ENCODE results near the gene RDH11.
"Not testable (repeated sequence)": the region's sequence is repeated elsewhere in the genome, so short reads cannot be mapped to it uniquely, and the experiment has no call there.

The RDH11 gene, protein sequence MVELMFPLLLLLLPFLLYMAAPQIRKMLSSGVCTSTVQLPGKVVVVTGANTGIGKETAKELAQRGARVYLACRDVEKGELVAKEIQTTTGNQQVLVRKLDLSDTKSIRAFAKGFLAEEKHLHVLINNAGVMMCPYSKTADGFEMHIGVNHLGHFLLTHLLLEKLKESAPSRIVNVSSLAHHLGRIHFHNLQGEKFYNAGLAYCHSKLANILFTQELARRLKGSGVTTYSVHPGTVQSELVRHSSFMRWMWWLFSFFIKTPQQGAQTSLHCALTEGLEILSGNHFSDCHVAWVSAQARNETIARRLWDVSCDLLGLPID

DNA sequence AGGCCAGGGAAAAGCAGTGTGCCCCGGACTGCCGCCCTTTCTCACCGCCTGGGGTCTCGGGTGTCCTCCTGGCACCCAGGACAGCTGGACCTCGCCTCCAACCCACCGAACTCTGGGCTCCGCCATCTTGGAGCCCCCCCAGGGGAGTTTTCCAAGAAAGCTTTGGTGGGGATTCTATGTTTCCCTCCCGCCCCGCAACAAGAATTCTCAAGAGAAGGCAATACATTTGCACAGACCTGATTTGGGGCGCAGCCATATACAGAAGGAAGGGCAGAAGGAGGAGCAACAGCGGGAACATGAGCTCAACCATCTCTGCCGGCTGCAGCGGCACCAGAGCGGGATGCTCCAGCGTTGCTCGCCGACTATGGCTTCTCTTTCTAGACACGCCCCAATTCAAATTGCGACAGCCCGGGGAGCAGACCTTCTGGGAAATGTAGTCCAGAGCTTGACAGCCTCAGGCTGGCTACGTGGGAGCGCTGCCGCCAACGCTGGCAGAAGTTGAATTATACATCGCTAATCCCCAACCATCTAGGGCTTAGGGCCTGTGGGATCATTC, at the start of gene RDH11:
RDH11 (minus strand) TSS at position 371 of the 556 bp plus-strand sequence; CDS start at position 310, 61 bp downstream.
- DNase-seq, result peak; percentile 90 to 93

DNA sequence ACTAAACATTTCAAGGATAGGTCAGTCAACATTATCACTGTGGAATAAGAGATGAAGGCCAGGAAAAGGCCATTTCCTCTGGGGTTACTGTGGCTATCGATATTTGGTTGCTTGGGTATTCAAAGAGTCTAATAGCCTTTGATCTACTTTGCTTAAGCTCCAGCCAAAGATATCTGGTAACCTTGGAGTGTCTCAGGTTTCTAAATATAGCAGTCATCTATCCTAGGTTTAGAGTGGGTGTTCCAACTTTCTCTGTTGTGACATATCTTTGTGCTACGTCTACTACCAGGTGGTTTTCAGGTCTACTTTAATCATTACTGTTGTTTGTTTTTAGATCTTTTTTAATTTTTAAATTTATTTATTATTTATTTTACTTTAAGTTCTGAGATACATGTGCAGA, 48.5 kb upstream of the RDH11 start:
- no peak for DNase-seq

DNA sequence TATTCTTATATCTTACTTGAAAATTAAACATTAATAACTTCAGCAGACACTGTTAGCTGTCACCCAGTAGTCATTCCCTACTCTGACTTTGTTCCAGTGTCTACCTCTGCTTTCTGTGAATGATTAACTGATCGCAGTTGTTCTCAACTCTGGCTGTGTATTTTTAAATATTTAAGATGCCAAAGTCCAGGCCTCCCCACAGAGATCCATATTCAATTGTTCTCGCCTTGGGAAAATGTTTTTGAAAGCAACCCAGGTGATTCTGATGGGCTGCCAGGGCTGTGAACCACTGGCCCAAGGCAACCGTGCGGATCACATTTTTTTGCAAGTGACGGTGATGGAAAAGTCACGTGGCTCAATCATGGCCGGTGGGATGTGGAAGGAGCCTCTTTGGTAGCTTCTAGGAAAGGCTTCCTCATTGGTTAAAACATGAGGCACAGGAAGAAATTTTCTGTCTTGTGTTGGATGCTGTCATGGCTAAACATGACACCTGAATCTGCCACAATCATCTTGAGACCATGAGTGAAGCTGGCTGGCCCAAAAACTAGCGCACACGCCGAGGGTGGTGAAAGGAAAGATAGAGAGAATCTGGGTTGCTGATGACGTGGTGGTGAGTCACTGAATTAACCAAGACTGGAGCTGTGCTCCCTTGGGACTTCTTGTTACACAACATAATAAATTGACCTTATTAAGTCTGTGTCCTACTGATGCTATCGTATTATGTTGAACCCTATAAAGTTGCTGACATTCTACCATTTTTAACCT, 43.4 kb upstream of the RDH11 start:
- DNase-seq, result no peak

DNA sequence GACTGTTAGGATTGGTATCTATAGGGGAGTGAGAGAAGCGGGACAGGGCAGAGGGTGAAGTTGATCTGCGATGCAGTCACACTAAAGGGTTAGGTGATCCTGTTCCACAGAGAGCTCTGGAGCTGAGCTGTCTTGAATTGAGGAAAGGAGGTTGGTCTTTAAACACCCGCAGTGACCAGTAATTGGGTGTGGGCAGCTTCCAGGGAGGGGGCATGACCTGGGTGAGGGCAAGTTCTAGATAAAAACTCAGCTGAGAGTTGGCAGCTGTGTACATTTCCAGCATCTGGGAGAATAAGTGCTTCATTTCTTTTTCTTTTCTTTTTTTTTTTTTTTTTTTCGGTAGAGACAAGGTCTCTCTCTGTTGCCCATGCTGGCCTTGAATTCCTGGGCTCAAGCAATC, 41.2 kb upstream of the RDH11 start:
- DNase-seq, result no peak

DNA sequence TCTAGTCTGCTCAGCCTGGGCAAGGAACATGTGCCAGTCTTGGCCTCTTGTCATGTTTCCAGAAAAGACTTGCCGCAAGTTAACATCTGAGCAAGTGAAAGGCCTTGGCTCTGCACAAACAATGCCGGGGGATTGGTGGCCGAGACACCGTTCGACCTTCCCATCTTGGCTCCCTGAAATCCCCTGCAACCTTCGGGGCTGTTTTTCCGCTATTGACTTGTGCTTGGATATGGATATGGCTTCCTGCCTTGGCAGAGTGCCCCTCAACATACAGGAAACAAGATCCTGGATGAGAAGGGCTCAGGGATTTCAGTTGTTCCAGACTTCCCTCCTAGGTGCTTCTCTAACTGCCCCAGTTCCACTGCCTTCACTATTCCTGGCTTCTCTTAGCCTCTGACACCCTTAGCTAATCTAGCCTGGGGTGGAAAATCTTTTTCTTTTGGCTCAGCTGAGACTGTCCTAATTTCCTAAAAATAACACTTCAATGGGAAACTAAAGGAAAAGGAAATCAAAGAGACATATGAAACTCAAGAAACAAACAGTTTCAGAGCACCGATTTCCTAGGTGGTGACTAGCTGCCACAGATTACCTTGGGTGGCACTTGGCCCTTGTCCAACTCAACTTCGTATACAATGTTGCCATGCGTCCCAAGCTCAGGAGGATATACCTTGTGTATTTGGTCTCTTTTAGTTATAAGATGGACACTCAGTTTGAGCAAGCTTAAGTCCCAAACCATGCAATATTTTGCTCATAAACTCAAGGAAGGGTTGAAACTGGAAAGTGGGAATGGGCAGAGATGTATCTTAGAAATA, 40.0 kb upstream of the RDH11 start:
- DNase-seq, result no peak

DNA sequence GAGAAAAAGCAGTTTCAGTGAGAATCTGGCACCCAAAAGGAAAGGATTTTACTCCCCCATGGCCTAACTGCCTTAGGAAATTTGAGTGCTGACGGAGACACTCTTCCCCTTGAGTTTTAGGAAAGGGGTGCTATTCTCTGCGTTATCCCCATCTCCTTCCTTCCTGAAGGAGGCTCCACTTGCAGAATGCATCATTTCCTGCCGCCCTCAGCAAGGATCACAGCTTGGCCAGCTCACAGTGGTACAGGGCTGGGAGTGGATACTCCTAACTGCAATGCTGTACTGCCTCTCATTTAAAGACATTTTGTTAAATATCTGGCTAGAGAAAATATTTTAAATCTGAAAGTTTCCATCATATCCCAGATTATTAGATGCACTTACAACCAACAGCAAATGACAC, 39.1 kb upstream of the RDH11 start:
- DNase-seq, result no peak

DNA sequence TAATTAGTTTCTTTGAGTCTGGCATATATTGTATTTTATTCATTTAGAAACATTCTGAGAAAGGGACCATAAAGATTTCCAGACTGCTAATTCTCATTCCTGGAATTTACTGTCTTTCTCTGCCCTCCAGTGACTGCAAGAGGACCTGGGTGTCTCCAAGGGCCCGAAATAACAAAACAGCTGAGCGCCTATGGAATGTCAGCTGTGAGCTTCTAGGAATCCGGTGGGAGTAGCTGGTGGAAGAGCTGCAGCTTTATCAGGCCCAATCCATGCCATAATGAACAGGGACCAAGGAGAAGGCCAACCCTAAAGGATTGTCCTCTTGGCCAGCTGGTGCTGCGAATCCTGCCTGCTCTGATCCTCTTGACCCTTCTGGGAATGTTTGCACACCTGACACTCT, 38.1 kb upstream of the RDH11 start:
- DNase-seq, result no peak

DNA sequence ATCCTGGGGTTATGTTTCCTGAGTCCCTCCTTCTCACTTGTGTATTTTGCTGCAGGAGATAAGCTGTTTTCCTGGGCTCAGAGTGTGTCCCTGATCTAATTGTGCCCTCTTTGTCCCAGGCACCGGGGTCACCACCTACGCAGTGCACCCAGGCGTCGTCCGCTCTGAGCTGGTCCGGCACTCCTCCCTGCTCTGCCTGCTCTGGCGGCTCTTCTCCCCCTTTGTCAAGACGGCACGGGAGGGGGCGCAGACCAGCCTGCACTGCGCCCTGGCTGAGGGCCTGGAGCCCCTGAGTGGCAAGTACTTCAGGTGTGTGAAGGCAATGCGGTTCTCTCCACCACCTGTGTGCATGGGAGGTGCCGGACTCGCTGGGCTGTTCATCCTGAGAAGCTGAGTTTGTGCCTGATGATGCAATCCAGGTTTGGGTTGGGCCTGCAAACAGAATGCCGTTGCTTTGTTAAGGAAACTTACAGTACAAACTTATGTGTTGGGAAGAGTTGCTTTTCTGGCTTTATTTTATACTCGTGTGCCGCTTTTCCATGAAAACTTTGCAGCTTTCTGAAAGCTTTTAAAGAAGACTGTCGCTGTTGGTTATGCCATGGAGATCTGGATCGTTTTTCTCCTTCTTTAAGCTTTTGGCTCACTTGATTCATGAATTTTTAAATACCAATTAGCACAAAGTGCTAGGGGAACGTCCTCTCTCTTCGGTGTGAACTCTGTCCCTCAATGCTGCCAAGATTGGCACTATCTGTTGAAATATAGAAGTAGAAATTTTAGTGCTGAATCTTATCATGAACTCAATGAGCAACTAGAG, 33.7 kb upstream of the RDH11 start:
- no peak for DNase-seq

DNA sequence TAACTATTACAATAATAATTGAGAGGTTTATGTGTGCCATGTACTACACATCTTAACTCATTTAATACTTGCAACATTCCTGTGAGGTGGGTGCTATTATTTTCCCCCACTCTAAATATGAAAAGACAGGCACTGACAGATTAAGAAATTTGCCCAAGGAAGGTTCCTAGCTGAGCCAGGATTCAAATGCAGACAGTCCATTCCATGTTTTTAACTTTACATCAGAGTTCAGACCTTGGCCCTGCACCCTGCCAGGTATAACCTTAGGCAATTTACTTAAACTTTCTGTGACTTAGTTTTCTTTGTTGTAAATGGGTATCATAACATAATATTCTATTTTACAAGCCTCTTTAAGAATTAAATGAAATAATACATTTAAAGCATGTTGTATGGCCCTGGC, 32.7 kb upstream of the RDH11 start:
- no peak for DNase-seq

DNA sequence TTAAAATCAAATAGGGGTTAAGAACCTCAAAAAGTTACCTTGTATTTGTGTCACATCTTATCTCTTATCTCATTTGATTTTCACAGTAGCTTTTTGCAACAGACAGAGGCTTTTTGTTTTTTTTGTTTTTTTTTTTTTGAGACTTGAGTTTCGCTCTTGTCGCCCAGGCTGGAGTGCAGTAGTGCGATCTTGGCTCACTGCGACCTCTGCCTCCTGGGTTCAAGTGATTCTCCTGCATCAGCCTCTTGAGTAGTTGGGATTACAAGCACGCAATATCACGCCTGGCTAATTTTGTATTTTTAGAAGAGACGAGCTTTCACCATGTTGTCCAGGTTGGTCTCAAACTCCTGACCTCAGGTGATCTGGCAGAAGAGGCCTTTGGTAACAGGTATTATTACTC, 31.8 kb upstream of the RDH11 start:
- DNase-seq, result no peak

DNA sequence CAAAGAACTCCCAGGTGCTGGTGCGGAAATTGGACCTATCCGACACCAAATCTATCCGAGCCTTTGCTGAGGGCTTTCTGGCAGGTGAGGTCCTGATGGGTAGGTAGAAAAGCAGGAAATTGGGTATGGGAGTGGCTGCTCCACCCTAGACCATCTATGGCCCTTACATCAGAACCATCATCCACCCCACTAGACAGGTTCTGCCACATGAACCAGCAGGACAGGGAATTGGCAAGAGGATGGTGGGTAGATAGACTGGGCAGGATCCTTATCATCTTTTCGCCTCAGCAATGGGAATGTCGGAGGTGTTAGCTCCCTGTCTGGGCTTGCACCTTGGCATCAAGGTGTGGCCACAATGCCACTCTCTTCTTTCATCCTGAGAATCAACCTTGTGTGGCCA, 29.6 kb upstream of the RDH11 start:
- no peak for DNase-seq

DNA sequence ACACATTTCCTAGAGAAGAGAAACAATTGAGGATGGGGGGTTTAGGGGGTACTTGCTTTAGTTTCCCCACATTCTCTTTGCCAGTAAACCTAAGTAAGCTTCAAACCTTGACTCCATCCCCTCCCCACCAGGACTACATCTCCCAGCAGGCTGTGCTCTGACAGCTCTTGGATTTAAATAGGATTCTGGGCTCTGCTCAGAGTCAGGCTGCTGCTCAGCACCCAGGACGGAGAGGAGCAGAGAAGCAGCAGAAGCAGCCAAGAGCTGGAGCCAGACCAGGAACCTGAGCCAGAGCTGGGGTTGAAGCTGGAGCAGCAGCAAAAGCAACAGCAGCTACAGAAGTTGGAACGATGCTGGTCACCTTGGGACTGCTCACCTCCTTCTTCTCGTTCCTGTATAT, 26.7 kb upstream of the RDH11 start:
- no peak for DNase-seq

DNA sequence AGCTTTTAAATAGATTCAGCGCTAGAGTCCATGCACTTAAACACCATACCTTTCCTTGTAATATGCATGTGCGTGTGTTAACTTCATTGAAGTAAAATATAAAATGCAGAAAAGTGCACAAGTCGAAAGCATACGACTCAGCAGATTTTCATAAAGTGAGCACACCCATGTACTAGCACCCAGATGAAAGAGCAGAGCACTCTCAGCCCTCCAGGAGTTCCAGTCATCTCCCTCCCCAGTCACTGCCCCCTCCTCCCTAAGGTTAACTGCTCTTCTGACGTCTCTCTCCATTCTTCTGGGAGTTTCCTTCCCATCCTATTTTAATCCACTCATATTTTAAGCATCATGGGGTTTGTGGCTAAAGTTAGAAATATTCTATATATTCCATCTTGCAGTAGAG, 26.3 kb upstream of the RDH11 start:
- DNase-seq, result no peak

DNA sequence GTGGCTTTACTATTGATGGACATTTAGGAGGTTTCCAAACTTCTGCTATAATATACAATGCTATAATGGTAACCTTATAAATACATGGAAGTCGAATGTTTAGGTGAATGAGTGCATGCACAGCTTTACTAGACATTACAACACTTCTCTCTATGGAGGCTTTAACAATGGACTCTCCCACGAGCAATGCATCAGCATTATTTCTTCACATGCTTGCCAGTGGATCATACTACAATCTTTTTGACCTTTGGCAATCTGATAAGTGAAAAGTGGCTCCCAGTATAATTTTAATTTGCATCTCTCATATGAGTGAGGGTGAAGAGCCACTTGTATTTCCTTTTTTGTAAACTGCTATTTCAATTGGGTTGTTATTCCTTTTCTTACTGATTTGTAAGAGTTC, 24.3 kb upstream of the RDH11 start:
- DNase-seq, result no peak

DNA sequence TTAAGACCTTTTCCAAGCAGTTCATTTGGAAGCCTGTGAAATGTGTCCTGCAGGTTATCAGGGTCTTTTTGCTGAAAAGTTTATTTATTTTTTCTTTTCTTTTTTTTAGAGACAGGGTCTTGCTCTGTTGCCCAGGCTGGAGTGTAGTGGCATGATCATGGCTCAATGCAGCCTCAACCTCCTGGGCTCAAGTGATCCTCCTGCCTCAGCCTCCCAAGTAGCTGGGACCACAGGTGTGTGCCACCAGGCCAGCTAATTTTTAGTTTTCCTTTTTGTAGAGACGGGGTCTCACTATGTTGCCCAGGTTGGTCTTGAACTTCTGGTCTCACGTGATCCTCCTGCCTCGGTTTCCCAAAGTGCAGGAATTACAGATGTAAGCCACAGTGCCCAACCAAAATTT, 23.8 kb upstream of the RDH11 start:
- DNase-seq, result not testable (repeated sequence)

DNA sequence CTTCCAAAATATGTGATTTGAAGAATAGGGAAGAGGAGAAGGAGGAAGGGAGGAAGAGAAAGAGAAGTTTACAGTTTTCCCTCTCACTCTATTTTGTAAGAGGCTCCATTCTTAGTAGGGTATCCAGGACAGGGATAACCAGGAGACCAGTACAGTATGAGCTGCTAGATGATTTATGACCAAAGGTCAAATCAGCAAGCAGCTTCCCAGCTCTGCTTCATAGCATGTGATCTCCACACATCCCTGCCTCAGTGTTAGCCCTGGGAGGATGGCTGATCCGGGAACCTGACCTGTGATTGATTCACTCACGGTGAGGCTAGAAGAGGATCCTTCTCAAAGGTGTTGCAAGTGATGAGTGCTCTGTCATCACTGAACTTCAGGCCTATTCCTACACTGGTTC, 22.7 kb upstream of the RDH11 start:
- DNase-seq, result no peak

DNA sequence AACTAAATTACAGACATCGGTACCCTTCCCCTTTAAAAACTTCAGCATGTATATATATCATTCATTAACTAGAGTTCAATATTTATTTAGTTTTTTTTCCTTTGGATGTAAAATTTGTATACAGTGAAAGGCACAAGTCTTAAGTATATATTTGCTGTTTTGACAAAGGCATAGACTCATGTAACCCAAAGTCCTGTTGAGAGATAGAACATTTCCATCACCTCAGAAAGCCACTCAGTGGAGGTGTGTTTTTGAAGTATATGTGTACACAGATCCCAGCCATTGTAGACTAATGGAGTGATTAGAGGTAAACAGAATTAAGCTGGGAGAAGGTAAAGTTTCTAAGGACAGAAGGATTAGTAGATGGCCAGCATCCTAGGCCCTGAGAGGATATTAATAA, 21.5 kb upstream of the RDH11 start:
- DNase-seq, result no peak

DNA sequence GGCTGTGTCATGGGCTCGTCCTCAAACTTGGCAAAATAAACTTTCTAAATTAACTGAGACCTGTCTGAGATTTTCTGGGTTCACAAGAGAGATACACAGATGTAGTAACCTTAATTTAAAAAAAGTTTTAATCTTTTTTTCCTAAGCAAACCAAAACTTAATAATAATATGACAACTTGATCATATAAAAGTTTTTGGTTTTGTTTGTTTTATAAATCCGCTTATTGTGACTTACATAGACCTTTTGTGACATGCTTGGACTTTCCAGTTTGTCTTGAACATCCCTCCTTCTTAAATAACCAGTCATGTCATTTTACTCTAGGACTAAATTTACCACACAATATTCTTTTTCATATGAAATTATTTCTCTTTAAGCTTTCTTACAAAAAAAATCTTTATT, 14.6 kb upstream of the RDH11 start:
- DNase-seq, result no peak

DNA sequence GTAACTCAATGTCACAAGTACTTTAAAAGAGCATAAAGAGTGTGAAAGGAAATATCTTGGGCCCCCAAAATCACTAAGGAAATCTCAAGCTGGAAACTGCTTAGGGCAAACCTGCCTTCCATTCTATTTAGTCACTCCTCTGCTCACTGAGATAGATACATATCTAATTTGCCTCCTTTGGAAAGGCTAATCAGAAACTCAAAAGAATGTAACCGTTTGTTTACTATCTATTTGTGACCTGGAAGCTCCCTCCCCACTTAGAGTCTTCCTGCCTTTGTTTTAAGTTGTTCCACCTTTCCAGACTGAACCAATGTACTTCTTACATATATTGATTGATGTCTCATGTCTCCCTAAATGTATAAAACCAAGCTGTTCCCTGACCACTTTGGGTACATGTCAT, 14.2 kb upstream of the RDH11 start:
- DNase-seq, result not testable (repeated sequence)

DNA sequence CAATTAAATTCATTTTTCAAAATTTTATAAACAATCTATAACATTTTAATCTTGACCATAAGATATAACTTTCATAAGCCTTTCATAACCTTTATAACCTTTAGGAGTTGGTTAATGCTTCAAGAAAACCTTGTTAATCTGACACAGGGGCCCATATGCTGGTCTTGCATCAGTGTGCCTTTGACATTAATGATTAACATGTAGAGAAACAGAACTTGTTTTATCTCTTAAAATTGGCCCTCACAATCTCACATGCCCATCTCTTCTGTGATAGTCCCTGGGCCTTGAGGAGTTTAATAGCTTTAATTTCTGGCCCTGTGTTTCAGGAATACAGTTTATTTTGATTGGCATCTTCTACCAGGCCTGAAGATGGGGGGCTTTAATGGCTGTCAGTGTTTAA, 13.8 kb upstream of the RDH11 start:
- DNase-seq, result not testable (repeated sequence)

DNA sequence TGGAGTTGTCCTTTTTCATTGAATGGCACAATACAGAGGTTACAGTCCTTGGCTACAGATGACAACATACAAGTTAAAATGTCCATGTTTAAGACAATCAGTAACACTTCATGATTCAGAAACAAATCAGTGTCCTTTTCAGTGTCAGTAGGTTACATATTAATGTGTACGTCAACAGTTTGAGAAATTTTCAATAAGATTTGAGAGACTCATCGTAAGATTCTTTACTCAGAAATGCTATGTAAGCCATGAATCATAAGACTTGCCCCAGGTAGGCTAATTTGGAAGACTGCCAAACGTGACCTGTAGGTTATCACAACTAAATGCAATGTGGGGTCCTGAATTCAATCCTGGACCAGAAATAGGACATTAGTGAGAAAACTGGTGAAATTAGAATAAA, 9.6 kb upstream of the RDH11 start:
- DNase-seq, result no peak

DNA sequence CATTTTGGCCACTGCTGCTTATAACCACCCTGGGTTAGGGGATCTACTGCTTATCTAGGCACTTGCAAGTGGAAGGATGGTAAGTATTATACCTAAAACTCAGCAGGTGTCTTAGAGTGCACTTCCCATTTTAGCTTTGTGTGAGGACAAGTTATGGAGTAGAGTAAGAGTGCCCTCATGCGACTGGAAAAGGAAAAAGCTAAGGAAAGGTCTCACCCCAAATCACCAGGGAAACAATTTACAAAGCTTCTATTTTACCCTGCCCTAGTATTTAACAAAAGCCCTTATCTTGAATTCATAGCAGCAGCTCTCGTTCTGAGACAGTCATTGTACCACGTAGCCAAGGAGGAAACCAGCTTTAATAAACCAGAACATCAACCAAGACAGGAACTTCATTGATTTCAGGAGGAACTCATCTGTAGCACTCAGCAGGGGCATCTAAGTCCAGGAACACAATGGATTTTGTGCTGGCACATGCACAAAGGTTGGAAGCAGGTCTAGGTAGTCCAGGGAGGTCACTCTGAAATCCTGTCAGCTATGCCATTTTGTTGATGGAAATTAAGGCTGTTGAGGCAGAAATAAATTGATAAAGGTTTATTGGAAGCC, 9.0 kb upstream of the RDH11 start:
- DNase-seq, result peak; percentile 58 to 79
